Body of pancreas (tissue), 4 donors: ENCODE measurements around the gene SYT11. TPM values are rescaled to one million over a fixed set of nuclear protein-coding genes. Genes with fewer than 3 reads are reported as not detected.

Source experiments
- ATAC-seq: fragments of 150-250 bp; one replicate; pipeline ENCODE4 v1.9.1; 2016
- DNase-seq, 4 donors: peaks; one replicate each; pipeline ENCODE4 v3.0.0-alpha.2; 2019
- H3K27ac ChIP-seq, 4 donors: fragments of 200-600 bp; sonication (generic); 1 replicate in 3 of 4; 2 replicates in 1 of 4; pipeline versions ENCODE4 v1.5.1 to v1.6.1; 2016 to 2019; ENCODE audit warnings: mild to moderate bottlenecking in 1 of 4, mixed read lengths in 1 of 4, moderate library complexity in 1 of 4
- H3K27me3 ChIP-seq, 2 donors: fragments of 200-600 bp; sonication (generic); one replicate each; pipeline ENCODE4 v1.6.0; 2016; ENCODE audit warnings: mild to moderate bottlenecking in 1 of 2
- H3K36me3 ChIP-seq, 2 donors: fragments of 200-600 bp; sonication (generic); replicated peaks in 1 of 2; 2 replicates each; pipeline ENCODE4 v1.5.1; 2016; ENCODE audit warnings: low read depth in 2 of 2; ENCODE audit not compliant: insufficient read depth in 1 of 2
- H3K4me1 ChIP-seq: fragments of 200-600 bp; sonication (generic); one replicate; pipeline ENCODE4 v1.6.0; 2016
- H3K4me3 ChIP-seq, 2 donors: fragments of 200-600 bp; sonication (generic); 1 replicate in 1 of 2; 2 replicates in 1 of 2; pipeline ENCODE4 v1.5.1; 2016 to 2019
- H3K9me3 ChIP-seq, 3 donors: fragments of 200-600 bp; sonication (generic); 1 replicate in 2 of 3; 2 replicates in 1 of 3; pipeline ENCODE4 v1.5.1; 2016
- CTCF ChIP-seq, 7 experiments: fragments of 450-650 bp in 4 of 7; fragments of 200-600 bp in 3 of 7; sonication (generic) in 3 of 7; IDR thresholded peaks; one replicate each; pipeline ENCODE4 v1.5.1; 2016 to 2019; ENCODE audit warnings: antibody characterized with exemption in 7 of 7
- POLR2A ChIP-seq, 3 donors: fragments of 450-650 bp; IDR thresholded peaks; one replicate each; pipeline ENCODE4 v1.6.1; 2016; ENCODE audit warnings: antibody characterized with exemption in 3 of 3, mild to moderate bottlenecking in 2 of 3
- WGBS, 2 donors: methylation state at CpG; one replicate each; pipeline ENCODE4 v1.1.5; 2017; 5-methylcytosine and 5-hydroxymethylcytosine counted together
- intact Hi-C: fragments of 100-400 bp; cut with DNase I; formaldehyde crosslinking; loops from one replicate; pipeline ENCODE4 v1.15.1; 2023
- total RNA-seq, 2 donors: library from RNA; depleted of rRNA; stranded (reverse); fragments of >200 nt; gene quantifications; one replicate each; pipeline ENCODE4 v1.1.0, GENCODE V29; 2016

The SYT11 gene
- total RNA-seq, 2 donors from 2014 or later = 1.3 to 5.4 TPM

GRCh38 chr1:155840386-155840785 is 19.0 kb upstream of the SYT11 start:
- H3K27me3 ChIP-seq = no peaks in the 10 kb centered on the region
- DNase-seq = no peak
- no peak overlapping the region for H3K4me3 ChIP-seq
- TF ChIP-seq POLR2A (IDR thresholded peaks at IDR 0.05) (no peak), CTCF (IDR thresholded peaks at IDR 0.05) (no peak)
- H3K36me3 ChIP-seq = no peaks in the 10 kb centered on the region
- no peaks in the 10 kb centered on the region for H3K9me3 ChIP-seq
- no peak for ATAC-seq
- H3K4me1 ChIP-seq = no peaks in the 10 kb centered on the region
- 74% methylated on average over 5 of the region's 5 CpGs for WGBS, 2 donors
- intact Hi-C loops = no loop called here
- H3K27ac ChIP-seq = no peak overlapping the region

GRCh38 chr1:155844860-155845421 is 14.4 kb upstream of the SYT11 start:
- no peak for ATAC-seq

GRCh38 chr1:155847823-155848529 is 11.4 kb upstream of the SYT11 start:
- intact Hi-C loops = no loop called here
- no peaks in the 10 kb centered on the region for H3K27me3 ChIP-seq
- no peak for ATAC-seq

More at GRCh38 chr1:155844860-155845421, 14.4 kb upstream of the SYT11 start:
- WGBS, 2 donors = 91 to 100% methylated on average over 1 of the region's 1 CpG
- intact Hi-C loops = no loop called here
- DNase-seq = no peak
- no peaks in the 10 kb centered on the region for H3K27me3 ChIP-seq
- TF ChIP-seq CTCF (IDR thresholded peaks at IDR 0.05) = no peak
- TF ChIP-seq POLR2A (IDR thresholded peaks at IDR 0.05) = no peak
- no peak overlapping the region for H3K4me3 ChIP-seq
- no peaks in the 10 kb centered on the region for H3K36me3 ChIP-seq
- H3K4me1 ChIP-seq = no peaks in the 10 kb centered on the region
- H3K9me3 ChIP-seq = no peaks in the 10 kb centered on the region
- no peak overlapping the region for H3K27ac ChIP-seq

GRCh38 chr1:155850345-155850744 is 9.0 kb upstream of the SYT11 start:
- Histone ChIP-seq H3K4me3 (no peak overlapping the region), H3K27me3 (no peaks in the 10 kb centered on the region), H3K9me3 (no peaks in the 10 kb centered on the region), H3K4me1 (peaks cover under 1% of the 10 kb centered on the region), H3K27ac (no peak overlapping the region), H3K36me3 (peaks cover 0 to 10% of the 10 kb centered on the region in 2 donors)
- ATAC-seq (no peak), DNase-seq (no peak)
- TF ChIP-seq CTCF (IDR thresholded peaks at IDR 0.05) (no peak), POLR2A (IDR thresholded peaks at IDR 0.05) (no peak)
- intact Hi-C loops = no loop called here
- 72 to 80% methylated on average over 3 of the region's 3 CpGs for WGBS, 2 donors

More at GRCh38 chr1:155847823-155848529, 11.4 kb upstream of the SYT11 start:
- Histone ChIP-seq H3K4me3 (no peak overlapping the region), H3K9me3 (no peaks in the 10 kb centered on the region), H3K36me3 (peaks cover 0 to 6% of the 10 kb centered on the region in 2 donors), H3K4me1 (no peaks in the 10 kb centered on the region), H3K27ac (no peak overlapping the region)
- no peak for DNase-seq
- 92% methylated on average over 1 of the region's 1 CpG for WGBS, 2 donors
- TF ChIP-seq CTCF (IDR thresholded peaks at IDR 0.05) = no peak
- no peak for TF ChIP-seq POLR2A (IDR thresholded peaks at IDR 0.05)
